ENCODE results near the gene PODXL. TPM values are rescaled to one million over a fixed set of nuclear protein-coding genes. Genes with fewer than 3 reads are reported as not detected.

Gene PODXL
- total RNA-seq, 1 experiment from 2014 or later, result 32.3 TPM

GRCh38 chr7:131602994-131603372, 46.6 kb upstream of the PODXL start:
- intact Hi-C loops (cut with micrococcal nuclease; ENCODE audit: unreplicated experiment), result no loop called here
- in situ Hi-C loops (cut with HindIII; ENCODE audit: low pct_unique_long_range_greater_than_20kb, low sequenced_read_pairs), result no loop called here
- Histone ChIP-seq H3K27ac (ENCODE audit: low read length) (no peak overlapping the region), H3K27me3 (ENCODE audit: control insufficient read depth, insufficient read depth, low read length) (no peaks in the 10 kb centered on the region), H3K36me3 (ENCODE audit: control insufficient read depth, insufficient read depth, low read length) (no peaks in the 10 kb centered on the region), H3K4me1 (ENCODE audit: control insufficient read depth, insufficient read depth, low read length) (no peaks in the 10 kb centered on the region), H3K9me3 (ENCODE audit: control insufficient read depth, insufficient read depth, low read depth, low read length) (no peaks in the 10 kb centered on the region), H3K4me3 (ENCODE audit: low read depth in 2 of 2, low read length in 2 of 2) (no peak overlapping the region)
- POLR2A ChIA-PET, result no interaction called here
- ATAC-seq, result no peak
- no peak for DNase-seq (ENCODE audit: low read depth, low spot score)
- no peak for TF ChIP-seq TCF7L2 (IDR thresholded peaks at IDR 0.05; ENCODE audit: low read depth, low read length)
- no peak for TF ChIP-seq SIN3A (IDR thresholded peaks at IDR 0.05; ENCODE audit: borderline replicate concordance, insufficient read depth, low read depth, low read length)
- TF ChIP-seq REST (IDR thresholded peaks at IDR 0.05; ENCODE audit: insufficient read depth in 1 of 2, low read depth in 2 of 2, low read length in 1 of 2), result no peak
- no peak for TF ChIP-seq CTCF (IDR thresholded peaks at IDR 0.05)
- TF ChIP-seq POLR2AphosphoS5 (IDR thresholded peaks at IDR 0.05; ENCODE audit: low read depth, low read length), result no peak
- BruUV-seq (replicated peaks), result no TSS peak
- CTCF ChIA-PET, result no interaction called here

GRCh38 chr7:131602304-131602993, 46.0 kb upstream of the PODXL start:
- TF ChIP-seq TCF7L2 (IDR thresholded peaks at IDR 0.05; ENCODE audit: low read depth, low read length), result no peak
- no peak for TF ChIP-seq POLR2AphosphoS5 (IDR thresholded peaks at IDR 0.05; ENCODE audit: low read depth, low read length)
- TF ChIP-seq CTCF (IDR thresholded peaks at IDR 0.05), result no peak
- no peak for TF ChIP-seq SIN3A (IDR thresholded peaks at IDR 0.05; ENCODE audit: borderline replicate concordance, insufficient read depth, low read depth, low read length)
- no peak for TF ChIP-seq REST (IDR thresholded peaks at IDR 0.05; ENCODE audit: insufficient read depth in 1 of 2, low read depth in 2 of 2, low read length in 1 of 2)
- in situ Hi-C loops (cut with HindIII; ENCODE audit: low pct_unique_long_range_greater_than_20kb, low sequenced_read_pairs) (no loop called here), intact Hi-C loops (cut with micrococcal nuclease; ENCODE audit: unreplicated experiment) (no loop called here)
- Histone ChIP-seq H3K9me3 (ENCODE audit: control insufficient read depth, insufficient read depth, low read depth, low read length) (no peaks in the 10 kb centered on the region), H3K27ac (ENCODE audit: low read length) (no peak overlapping the region), H3K4me1 (ENCODE audit: control insufficient read depth, insufficient read depth, low read length) (no peaks in the 10 kb centered on the region), H3K36me3 (ENCODE audit: control insufficient read depth, insufficient read depth, low read length) (no peaks in the 10 kb centered on the region), H3K27me3 (ENCODE audit: control insufficient read depth, insufficient read depth, low read length) (no peaks in the 10 kb centered on the region), H3K4me3 (ENCODE audit: low read depth in 2 of 2, low read length in 2 of 2) (no peak overlapping the region)
- DNase-seq (ENCODE audit: low read depth, low spot score), result no peak
- CTCF ChIA-PET, result no interaction called here
- no TSS peak for BruUV-seq (replicated peaks)
- ATAC-seq, result no peak
- POLR2A ChIA-PET, result interaction anchor here (0.6 kb wide), 1 partner anchor 67 kb away, joined by 3 read pairs; no protein-coding TSS in a partner anchor
